NCI-H2196 (cell line): ENCODE measurements around the gene PITRM1.
A peak's percentile ranks its signal among the peaks of the same experiment; 100 is the strongest.

Source experiments
- DNase-seq: peaks from one replicate; lab custom pipeline; 2025; ENCODE audit not compliant: unreplicated experiment; lab: John Stamatoyannopoulos, UW

The PITRM1 gene

DNA sequence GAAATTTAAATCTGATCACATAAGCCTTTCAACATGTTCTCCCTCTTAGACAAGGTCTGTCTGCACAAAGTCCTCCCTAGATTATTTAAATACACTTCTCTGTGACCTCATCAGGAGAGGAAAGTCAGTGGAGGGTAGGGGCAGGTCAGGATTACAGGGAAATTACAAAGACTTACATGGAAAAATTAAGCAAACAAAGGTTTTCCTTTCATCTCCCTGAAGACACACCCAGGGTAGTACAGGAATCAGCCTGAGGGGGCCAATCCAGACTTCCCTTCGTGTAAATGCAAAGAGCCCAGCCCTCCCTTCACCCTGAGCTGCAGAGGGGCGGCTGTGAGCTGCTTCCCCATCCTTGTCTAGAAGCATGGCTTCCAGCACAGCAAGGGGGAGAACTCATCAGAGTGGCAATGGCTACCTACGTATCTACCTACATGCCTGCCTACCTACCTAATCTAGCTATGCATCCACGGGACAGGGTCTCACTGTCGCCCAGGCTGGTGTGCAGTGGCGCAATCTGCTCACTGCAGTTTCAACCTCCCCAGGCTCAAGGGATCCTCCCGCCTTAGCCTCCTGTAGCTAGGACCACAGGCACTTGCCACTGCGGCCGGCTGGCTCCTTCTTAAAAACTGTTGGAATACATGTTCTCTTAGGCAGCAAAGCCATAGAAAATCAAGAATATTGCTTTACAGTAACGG, 33.2 kb downstream of the PITRM1 start:
- no peak for DNase-seq

DNA sequence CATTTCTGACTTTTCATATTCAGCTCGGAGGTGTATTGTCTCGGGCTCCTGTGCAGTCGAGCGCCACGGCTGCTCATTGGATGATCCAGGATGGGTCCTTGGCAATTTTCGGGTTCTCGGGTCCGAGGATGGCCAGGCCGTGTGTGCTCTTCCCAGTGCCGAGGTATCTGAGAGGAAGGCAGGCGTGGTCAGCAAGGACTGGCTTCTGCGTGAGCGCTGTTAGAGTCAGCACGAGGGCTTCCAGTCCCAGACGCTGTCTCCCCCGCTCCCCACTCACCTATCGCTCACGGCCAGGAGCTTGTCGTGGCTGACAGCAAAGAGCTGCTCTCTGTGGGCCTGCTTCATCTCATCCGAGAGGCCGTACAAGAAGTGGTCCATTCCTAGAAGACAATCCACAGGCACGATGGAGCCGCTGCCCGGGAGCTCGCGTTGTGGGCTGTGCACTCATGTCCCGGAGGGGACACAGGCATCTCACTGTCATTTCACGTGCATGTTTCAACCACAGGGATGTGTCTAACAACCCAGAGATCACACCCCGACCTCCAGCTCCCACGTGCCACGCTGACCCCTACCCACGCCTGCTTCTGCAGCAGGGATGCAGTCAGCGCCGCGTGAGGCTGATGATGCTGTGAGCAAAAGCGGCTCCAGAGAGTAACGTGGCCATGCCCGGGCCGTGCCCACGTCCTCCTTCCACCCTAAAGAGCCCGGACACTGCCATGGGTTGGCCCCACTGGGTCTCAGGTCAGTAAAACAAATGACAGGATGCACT, 34.4 kb downstream of the PITRM1 start:
- no peak for DNase-seq

DNA sequence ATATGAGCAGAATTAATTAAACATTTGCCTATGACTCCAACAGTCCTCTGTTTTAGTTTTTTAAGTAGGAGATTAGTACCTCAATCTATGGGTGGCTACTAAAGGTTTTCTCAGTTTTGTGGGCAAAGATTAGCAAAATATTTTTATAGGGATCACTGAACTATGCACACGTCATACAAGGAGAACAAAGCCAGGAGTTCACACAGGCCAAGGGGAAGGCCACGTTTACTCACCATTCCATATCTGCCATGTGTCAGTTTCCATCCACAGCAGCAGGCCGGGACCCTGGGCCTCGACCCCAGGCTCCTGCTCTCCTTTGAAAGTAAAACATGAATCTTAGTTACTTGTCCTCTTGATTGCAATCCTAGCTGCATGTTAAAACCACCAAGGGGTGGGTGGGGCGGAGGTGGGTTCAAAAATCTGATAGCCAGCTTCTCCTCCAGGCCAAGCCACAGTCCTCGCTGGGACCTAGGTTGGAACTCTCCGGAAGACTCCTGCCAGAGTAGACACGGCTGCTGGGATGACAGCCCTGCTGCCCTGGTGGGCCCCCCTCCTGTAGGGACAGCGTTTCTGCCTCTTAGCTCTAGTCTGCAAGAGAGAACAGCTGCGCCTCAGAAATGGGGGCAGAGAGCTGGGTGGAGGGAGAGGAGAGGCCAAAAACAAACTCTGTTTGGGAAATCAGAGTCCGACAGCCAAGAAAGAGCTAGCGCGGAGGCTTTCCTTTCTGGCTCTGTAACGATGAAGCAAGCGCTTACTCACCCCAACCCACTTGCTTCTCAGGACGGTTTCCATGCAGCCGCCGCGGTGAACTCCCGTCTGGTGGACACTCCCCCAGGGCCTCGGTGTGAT, 35.6 kb downstream of the PITRM1 start:
- no peak for DNase-seq

DNA sequence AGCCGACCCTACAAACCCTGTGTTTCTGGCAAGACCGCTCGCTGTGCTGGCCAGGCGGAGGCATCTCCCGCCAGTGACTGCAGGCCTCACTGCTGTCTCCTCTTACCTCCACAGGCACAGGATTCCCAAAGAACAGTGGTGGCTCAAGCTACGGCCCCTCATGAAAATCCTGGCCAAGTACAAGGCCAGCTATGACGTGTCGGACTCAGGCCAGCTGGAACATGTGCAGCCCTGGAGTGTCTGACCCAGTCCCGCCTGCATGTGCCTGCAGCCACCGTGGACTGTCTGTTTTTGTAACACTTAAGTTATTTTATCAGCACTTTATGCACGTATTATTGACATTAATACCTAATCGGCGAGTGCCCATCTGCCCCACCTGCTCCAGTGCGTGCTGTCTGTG, 36.2 kb downstream of the PITRM1 start:
- no peak for DNase-seq

DNA sequence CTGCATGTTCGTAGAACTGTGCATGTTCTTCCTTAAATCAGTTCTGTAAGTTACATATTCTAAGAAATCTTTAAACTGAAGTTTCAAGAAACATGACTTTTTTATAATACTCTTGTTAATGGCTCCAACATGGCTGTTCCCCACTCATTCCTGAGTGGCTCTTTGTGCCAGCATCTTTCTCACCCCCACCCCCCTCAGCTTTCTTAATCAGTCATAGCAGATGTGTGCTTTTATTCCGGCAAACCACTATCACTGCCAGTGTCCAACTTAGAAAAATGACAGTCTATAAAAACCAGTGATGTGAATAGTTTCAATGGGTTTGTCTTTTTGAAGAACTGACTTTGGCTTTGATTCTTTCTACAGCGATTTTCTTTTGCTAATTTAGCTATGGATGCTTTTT, 37.6 kb downstream of the PITRM1 start:
- DNase-seq: no peak

DNA sequence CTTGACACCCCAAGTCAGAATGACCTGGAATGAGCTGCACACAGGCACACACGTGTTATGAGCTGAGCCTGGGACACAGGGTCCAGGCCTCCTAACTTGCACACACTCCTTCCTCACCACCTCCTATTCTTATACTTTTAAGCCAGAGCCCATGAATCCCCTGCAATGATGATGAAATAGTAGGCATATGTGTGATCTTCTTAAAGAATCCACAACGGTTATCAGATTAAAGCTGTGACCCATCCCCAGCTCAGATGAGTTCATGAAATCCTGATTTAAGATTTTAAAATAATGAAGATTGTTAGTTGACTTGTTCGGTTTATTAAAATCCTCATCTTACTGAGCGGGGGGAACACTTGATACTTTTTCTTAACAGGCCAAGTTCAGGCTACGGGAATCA, 38.6 kb downstream of the PITRM1 start:
- no peak for DNase-seq

DNA sequence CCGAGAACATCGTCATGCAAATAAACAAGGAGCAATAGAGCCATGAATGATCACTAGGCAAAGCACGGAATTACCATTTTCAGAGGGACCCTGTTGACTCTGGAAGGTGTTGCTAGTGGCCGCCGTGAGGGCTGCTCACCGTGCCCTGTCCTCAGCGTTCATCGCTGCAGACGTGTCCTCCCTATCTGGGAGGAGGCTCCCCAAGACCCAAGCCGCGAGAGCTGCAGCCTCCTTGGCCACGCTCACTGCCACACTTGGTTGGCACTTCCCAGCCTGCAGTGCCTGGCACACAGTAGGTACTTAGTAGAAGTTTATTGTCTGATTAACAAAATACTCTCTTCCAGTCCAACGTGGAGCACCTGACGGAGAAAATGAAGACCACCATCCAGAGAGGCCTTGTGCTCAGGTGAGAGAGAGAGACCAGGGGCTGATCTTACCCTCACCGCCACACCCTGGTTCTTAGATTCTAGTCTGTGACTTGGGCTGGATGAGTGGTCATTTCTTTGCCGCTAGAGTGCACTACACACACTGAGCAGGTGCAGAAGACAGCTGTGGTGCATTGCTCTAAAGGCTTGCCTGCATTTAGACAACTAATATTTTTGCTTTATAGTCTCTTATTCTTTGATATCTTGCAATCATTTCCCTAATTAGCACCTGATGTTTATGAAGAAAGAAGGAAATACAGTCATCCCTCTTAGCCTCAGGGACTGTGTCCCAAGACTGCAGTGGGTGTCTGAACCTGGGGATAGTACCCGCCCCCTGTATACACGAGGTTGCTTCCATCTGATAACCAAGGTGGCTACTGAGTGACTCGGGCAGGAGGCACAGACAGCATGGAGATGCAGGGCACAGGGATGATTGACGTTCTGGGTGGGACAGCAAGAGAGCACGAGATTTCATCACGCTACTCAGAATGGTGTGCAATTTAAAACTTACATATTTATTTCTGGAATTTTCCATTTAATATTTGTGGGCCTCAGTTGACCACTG, 40.3 kb downstream of the PITRM1 start:
- DNase-seq: no peak

DNA sequence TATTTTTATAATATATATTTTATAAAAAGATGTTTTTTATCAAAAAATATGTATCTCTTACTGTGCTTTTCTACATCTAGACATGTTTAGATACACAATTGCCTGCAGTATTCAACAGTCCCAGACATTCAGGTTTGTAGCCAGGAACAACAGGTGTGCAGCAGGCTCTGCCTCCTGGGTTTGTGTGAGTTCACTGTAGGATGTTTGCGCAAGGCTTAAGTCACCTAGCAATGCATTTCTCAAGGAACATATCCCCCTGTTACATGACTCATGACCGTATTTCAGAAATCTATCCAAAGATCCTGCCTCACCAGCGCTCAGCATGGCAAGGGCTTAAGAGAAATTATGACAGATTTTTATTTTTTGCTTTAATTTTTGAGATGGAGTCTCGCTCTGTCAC, 41.5 kb downstream of the PITRM1 start:
- peak; percentile 2 for DNase-seq

DNA sequence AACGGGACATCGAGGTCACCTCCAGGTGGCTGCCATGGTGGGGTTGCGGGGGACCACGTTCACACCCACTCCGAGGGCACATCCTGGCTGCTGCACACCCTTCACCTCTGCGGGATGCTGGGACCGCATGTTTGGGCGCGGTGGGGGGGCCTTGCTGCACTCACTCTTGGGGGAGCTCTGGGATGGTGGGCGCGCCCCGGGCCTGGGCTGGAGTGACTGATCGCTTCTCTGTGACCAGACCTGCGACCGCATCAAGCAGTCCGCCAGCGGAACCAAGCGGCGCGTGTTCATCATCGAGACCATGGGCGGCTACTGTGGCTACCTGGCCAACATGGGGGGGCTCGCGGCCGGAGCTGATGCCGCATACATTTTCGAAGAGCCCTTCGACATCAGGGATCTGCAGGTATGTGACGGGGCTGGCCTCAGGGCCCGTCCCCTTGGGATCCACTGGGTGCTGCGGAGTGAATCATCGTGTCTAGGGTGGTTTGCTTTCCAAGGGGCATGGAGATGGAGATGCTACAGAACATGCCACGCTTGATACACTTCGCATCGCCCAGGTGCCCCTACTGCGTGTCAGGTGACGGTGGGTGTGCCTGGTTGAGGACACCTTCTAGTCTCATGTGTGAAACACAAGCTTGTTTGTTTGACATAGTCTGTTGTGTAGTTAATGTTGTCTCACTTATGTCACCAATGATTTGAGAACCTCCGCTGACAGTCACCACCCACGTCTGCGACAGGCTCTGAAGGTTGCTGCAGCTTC, 42.8 kb downstream of the PITRM1 start:
- DNase-seq: no peak

DNA sequence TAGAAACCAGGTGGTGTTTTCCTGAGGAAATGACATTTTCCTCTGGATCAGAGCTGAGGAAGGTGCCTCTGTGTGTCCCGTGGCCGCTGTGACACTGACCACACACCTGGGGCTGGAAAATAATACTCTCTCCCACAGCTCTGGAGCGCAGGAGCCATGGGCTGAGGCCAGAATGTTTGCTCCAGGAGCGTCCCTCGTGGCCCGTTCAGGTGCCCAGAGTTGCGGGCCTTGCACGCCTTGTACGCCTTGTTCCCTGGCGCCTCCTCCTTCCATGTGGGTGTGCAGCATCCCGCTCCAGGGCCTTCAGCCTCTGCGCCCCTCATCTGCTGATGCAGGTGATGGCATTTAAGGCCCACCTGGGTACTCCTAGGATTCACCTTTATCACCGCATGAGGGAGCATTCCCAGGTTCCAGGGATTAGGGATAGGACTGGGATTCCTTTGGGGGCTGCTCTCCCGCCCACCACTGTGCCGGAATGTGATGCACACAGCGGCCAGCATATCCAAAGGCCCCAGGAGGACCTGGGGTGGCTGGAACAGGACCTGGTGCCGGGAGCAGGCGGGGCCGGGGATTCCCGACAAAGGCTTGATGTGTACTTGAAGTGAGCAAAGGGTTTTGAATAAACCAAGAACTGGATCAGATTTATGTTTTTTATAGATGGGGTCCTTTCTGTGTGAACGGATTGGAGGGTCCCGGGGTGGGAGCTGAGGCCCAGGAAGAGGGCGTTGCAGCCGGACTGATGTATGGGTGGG, 44.0 kb downstream of the PITRM1 start:
- no peak for DNase-seq

DNA sequence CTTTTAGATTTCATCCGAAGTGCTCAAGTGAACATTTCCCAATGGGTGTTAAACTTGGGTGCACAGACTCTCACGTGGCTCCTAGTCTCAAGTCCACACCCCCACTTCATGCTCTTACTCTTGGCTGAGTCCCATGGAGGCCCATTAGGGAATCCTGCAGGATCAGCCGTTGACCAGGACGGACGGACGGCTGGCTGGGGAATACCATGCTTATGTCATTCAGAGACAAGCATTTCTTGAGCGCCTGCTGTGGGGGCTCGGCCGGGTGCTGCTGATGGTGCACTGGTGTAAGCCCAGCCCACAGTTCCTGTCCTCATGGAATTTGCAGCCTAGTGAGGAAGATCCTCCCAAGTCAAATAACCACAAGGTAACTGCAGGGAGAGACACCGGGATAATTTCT, 44.7 kb downstream of the PITRM1 start:
- DNase-seq: no peak

DNA sequence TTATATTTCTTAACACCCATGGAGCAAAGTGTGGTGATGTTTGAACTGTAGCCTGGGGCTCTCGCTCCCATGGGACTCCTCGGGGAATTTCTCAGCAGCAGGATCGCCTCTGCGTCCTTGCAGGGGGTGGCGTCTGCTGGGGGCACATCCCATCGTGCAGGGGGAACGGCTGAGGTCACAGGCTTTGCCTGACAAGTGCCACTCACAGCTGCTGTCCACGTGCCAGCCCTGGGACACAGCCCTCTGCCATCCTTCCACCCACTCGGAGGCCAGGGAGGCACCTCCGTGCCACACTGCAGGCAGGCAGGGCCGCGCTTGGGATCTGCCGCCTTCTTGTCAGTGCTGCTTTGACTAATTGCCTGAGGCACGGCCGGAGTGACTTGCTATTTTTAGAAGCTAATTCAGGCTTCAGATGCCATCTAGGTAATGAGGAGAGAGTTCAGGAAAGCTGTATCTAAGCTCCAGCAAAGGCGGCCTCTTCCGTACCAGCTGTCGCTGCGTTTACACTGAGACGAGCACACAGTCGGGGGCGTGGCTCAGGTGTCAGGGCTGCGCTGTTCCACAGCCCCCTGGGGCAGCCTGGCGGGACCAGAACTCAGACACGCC, 45.7 kb downstream of the PITRM1 start:
- DNase-seq: no peak

DNA sequence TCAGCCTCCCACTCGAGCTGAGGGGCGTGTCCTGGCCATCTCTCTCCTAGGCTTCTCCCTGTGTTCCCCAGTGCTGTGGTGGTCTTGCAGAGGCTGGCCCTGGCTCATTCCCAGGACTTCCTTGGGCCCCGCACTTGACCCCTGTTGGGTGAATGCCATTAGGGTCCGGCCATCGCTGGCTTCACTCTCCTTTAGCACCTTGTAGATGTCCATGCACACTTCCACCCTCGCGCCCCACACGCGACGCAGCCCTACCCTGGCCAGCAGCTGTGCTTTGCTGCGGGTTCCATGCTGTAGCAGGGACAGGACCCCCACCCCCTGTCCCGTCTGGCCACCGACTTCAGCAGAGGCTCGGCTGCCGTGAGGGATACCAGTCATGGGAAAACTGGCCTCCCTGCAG, 46.3 kb downstream of the PITRM1 start:
- no peak for DNase-seq

DNA sequence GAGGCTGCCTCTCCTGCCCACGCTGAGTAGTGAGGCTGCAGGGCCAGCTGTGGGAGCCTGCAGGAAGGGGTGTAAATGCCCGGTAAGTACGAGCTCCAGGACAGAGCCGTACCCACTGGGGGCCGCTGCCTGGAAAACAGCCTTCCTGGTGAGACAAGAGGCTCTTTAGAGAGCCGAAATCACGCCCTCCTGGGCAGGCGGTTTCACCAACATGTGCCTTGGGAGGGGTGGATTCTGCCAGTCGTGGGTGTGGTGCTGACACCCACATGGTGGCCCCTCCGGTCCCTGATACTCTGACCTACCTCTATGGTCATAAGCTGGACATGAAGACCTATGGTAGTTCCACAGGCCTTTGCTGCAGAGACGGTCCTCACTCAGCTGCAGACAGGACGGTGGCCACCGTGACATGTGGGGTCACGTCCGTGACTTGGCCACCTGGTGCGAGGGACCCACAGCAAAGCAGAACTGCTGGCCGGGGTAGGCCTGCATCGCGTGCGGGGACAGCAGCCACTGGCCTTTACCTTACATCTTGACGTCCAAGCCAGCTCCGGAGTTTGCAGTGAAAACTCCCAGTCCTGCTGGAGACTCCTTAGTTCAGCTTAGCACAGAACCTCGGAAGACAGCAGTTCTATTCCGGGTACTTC, 46.9 kb downstream of the PITRM1 start:
- no peak for DNase-seq

DNA sequence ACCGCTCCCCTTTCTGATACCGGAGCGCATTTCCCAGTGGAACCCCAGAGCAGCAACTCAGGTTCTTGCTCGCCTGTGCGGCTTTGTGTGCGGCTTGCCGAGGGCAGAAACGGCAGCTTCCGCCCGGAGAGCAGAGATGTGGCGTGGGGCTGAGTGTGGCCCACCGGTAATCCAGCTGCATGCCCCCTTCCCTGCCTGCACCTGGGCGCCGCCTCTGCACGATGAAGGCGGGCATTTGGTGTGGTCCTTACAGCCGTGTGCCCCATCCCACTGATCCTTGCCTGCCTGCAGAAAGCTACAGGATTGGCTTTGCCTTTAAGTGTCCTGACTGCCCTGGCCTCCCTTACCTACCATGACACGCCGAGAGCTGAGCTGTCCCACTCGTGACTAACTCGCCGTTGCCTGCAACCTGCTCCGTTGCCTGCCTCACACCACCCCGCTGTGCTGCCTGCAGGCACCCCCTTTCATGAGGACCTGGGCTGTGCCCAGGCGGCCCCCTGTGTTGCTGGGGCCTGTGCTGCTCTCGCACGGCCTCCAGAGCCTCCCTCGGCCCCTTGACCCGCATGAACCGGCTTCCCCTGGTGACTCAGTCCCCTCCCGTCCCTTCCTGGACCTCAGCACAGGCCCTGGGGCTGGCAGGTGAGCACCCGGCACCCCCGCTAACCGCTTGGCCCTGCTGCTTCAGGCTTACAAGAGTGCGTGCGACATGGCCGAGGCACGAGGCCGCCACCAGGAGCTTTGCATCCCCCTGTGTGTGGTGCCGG, 48.0 kb downstream of the PITRM1 start:
- no peak for DNase-seq

DNA sequence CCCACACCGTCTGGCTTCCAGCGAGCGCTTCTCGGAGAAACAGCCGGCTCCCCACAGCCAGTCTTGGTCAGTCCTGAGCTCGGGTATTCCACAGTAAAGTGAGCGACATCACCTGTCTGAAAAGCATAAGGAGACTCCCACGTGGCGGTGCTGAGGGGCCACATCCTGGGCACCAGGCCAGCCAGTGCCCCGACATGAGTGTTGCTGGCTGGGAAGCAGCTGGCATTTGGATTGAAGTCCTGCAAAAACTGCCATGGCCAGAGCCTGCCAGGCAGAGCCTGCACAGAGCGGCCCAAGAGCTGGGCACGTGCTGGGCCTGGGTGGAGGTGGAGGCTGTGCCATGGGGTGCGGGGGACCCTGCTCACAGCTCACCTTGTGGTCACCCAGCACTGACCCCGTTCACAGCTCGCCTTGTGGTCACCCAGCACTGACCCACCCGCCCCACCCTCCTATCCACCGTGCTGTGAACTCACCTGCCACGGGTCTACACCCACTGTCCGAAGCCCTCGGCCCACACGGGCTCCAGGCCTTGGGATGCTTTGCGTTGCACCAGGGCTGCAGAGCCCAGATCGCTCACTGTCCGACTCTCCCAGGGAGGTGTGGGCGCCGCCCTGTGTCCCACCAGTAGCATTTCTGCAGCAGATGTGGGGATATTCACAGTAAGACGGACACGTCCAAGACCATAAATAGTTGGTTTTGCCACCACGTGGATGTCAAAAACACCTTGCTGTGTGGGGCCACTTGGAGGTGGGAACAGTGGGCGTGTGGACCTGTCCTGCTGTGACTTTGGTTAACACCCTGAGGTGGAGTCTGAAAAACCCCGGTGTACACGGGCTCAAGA, 48.8 kb downstream of the PITRM1 start:
- DNase-seq: no peak
